ENCODE results near the gene PRMT2.

The PRMT2 gene

GRCh38 chr21:46639489-46640386, 4.3 kb downstream of the PRMT2 start:
- in situ Hi-C loops (cut with MboI; ENCODE audit: low sequenced_read_pairs): no loop called here

GRCh38 chr21:46641656-46642055, 6.2 kb downstream of the PRMT2 start:
- in situ Hi-C loops (cut with MboI; ENCODE audit: low sequenced_read_pairs): no loop called here

GRCh38 chr21:46643379-46644177, 8.1 kb downstream of the PRMT2 start:
- in situ Hi-C loops (cut with MboI; ENCODE audit: low sequenced_read_pairs): no loop called here

GRCh38 chr21:46645840-46646239, 10.4 kb downstream of the PRMT2 start:
- in situ Hi-C loops (cut with MboI; ENCODE audit: low sequenced_read_pairs): no loop called here

DNA sequence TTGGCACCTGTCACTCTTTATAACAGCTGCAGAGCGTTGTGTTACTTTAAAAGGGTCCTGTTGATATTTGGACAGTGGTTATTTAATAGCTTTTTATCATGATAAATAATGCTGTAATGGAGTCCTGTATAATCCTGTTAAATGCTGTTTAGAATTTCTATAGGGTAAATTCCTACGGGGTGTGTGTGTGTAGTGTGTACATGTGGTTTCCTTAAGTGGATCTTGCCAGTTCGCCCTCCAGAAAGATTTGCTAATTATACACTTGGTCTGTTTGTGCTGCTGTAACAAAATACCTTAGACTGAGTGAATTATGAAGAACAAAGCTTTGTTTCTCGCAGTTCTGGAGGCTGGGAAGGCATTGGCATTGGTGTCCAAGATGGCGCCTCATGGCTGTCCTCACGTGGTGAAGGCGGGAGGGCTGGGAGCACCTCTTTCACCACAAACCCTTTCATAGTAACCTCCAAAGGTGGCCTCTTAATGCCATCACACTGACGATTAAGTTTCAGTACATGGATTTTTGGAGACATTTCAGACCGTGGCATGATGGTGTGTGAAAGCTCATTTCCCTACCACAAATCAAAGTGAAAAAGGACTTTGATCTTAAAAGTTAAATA, 11.2 kb downstream of the PRMT2 start:
- in situ Hi-C loops (cut with MboI; ENCODE audit: low sequenced_read_pairs): no loop called here

DNA sequence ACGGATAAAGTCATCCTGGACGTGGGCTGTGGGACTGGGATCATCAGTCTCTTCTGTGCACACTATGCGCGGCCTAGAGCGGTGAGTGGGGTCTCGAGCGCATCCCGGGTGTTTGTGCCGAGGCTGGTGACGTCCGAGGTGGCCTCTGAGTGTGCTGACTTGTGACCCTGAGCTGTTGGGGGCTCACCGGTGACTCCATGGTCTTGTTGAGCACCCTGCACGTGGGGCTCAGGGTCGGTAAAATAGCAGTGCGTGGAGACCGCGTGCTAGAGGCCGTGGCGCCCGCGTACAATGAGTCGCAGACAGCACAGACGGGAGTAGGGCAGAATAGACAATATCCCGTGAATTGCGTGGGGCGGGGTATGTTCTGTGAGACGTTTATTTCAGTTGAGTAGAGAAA, 13.1 kb downstream of the PRMT2 start:
- in situ Hi-C loops (cut with MboI; ENCODE audit: low sequenced_read_pairs): no loop called here

DNA sequence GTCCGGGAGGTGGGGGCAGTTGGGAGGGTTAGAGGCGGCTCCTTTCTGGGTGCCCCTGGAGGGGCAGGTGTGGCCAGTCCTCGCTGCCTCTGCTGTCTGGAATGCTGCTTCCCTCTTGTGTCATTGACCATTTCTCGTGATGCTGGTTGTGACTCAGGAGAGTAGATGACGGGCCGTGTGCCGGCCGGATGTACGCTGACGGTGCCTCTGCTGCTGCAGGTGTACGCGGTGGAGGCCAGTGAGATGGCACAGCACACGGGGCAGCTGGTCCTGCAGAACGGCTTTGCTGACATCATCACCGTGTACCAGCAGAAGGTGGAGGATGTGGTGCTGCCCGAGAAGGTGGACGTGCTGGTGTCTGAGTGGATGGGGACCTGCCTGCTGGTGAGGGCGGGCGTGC, 13.9 kb downstream of the PRMT2 start:
- in situ Hi-C loops (cut with MboI; ENCODE audit: low sequenced_read_pairs): no loop called here

- in situ Hi-C loops (cut with MboI; ENCODE audit: low sequenced_read_pairs): no loop called here
These were observed 15.1 kb downstream of the PRMT2 start for GRCh38 chr21:46650476-46651098.

- in situ Hi-C loops (cut with MboI; ENCODE audit: low sequenced_read_pairs): no loop called here
These were observed 15.6 kb downstream of the PRMT2 start for GRCh38 chr21:46651121-46651520.

GRCh38 chr21:46655230-46655629, 19.8 kb downstream of the PRMT2 start:
- in situ Hi-C loops (cut with MboI; ENCODE audit: low sequenced_read_pairs): no loop called here

GRCh38 chr21:46656820-46657219, 21.3 kb downstream of the PRMT2 start:
- in situ Hi-C loops (cut with MboI; ENCODE audit: low sequenced_read_pairs): no loop called here

GRCh38 chr21:46660505-46660904, 25.0 kb downstream of the PRMT2 start:
- in situ Hi-C loops (cut with MboI; ENCODE audit: low sequenced_read_pairs): no loop called here

DNA sequence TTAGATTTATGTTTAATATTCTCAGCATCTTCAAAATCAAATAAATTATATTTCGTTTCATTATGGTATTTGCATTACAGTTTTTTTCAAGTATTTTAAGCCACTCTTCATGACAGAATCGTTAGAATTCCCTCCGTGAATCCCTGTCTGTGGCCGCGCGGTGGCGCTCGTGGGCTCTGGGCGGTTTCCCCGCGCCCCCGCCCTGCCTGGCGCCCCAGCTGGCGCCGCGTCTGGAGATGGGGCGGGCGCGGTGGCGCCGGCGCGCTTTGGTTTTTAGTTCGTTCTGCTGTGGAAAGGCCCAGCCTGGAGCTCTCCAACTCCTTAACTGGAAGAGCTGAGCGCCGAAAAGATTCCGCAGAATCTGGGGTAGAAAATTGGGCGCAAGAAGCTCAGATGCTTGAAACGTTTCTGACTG, 25.7 kb downstream of the PRMT2 start:
- in situ Hi-C loops (cut with MboI; ENCODE audit: low sequenced_read_pairs): no loop called here

- in situ Hi-C loops (cut with MboI; ENCODE audit: low sequenced_read_pairs): no loop called here
These were observed 26.3 kb downstream of the PRMT2 start for GRCh38 chr21:46661642-46662366.

DNA sequence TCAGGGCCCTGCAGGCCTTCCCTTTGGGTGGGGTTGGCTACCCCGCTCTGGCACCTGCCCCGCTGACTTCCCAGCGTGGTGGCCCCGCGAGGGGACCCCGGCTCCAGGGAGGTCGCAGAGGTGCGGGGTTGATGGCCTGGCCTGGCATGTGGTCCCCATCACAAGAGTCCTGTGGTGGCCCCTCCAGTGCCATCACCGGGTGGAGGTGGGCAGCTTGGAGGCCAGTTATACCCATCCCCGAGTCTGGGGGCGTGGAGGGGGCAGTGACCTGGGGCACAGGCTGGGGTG, 26.8 kb downstream of the PRMT2 start:
- in situ Hi-C loops (cut with MboI; ENCODE audit: low sequenced_read_pairs): no loop called here

- in situ Hi-C loops (cut with MboI; ENCODE audit: low sequenced_read_pairs): no loop called here
These were observed 27.5 kb downstream of the PRMT2 start for GRCh38 chr21:46662765-46663500.

DNA sequence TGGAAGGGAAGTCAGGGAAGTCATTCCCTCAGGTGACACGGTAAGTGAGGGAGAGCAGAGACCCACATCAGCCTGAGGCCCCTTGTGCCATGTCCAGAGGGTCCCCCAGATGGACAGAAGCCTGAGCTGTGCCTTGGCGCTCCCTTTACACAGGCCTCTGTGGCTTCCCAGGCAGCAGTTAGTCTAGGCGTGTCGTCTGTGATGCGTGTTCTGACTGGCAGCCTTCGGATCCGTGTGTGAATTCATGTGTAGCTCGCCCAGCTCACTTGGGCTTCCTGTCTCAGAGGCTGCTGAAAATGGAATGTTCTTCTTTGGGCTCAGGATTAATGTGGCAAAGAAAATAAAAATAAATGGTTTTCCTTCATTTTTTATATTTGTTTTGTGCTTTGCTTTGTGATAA, 28.3 kb downstream of the PRMT2 start:
- in situ Hi-C loops (cut with MboI; ENCODE audit: low sequenced_read_pairs): no loop called here

DNA sequence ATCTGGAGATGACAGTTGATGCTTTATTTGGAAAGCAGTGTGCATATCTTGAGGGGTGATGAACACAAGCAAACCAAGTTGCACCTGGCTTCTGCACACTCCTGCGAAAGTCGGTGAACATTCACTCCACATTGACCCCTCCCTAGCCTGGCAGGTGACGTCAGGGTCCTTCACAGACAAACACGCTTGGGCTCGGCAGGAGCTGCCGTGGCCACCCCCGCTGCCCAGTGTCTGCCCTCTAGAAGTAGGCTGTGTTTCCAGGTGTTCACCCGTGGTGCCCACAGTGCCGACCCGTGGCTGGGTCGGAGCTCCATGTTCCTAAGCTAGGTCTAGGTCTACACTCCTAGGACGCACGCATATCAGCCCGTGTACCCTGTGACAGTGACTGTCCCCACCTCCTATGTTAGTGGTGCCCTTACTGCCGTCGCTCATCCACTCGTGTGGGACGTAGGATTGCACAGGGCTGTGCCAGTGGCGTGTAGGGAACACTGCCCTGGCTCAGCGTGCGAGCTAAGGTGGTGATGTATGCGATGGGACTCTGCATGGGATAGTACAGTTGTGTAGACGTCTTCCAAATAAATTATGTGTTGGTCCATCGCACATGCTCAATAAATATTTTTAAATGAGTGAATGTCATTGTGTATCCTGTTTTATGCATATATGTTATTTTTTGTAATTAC, 29.0 kb downstream of the PRMT2 start:
- in situ Hi-C loops (cut with MboI; ENCODE audit: low sequenced_read_pairs): no loop called here

GRCh38 chr21:46665566-46665965, 30.1 kb downstream of the PRMT2 start:
- in situ Hi-C loops (cut with MboI; ENCODE audit: low sequenced_read_pairs): no loop called here
